GM19455 (cell line): Measurements from ENCODE around the gene SLFN12L.
"Not testable (repeated sequence)": the region's sequence is repeated elsewhere in the genome, so short reads cannot be mapped to it uniquely, and the experiment has no call there.

Source experiments
- ATAC-seq: cut with Tn5 transposase; IDR thresholded peaks from one replicate; pipeline ENCODE4 v1.9.1; 2021; ENCODE audit not compliant: unreplicated experiment

Gene SLFN12L

GRCh38 chr17:35537601-35538141 is at the start of gene SLFN12L:
TSS of gene SLFN12L (minus strand) at chr17:35537678. CDS start at chr17:35522364, 15,314 bp downstream.
- no peak for ATAC-seq

GRCh38 chr17:35586569-35587073 is 49.1 kb upstream of the SLFN12L start:
- peak; percentile 13 for ATAC-seq

GRCh38 chr17:35584061-35584460 is 46.6 kb upstream of the SLFN12L start:
- ATAC-seq: no peak

- no peak for ATAC-seq
Observed at GRCh38 chr17:35578929-35579432, 41.5 kb upstream of the SLFN12L start.

GRCh38 chr17:35578197-35578928 is 40.9 kb upstream of the SLFN12L start, which contains the start of gene PEX12:
TSS of gene PEX12 (minus strand) at chr17:35578571. CDS start at chr17:35578021, 550 bp downstream.
- ATAC-seq: peak; percentile 73

GRCh38 chr17:35577830-35578196 is 40.3 kb upstream of the SLFN12L start:
- no peak for ATAC-seq

- ATAC-seq: no peak
Observed at GRCh38 chr17:35575759-35576158, 38.3 kb upstream of the SLFN12L start.

GRCh38 chr17:35569405-35569804 is 31.9 kb upstream of the SLFN12L start:
- ATAC-seq: no peak

GRCh38 chr17:35568561-35568960 is 31.1 kb upstream of the SLFN12L start:
- ATAC-seq: no peak

GRCh38 chr17:35566968-35567367 is 29.5 kb upstream of the SLFN12L start:
- no peak for ATAC-seq

- ATAC-seq: not testable (repeated sequence)
Observed at GRCh38 chr17:35563181-35563580, 25.7 kb upstream of the SLFN12L start.

- no peak for ATAC-seq
Observed at GRCh38 chr17:35560703-35561102, 23.2 kb upstream of the SLFN12L start, which contains the start of gene SLFN14. TSS of gene SLFN14 (minus strand) at chr17:35560819. CDS start at chr17:35558062, 2,757 bp downstream.

- no peak for ATAC-seq
Observed at GRCh38 chr17:35559495-35560210, 22.2 kb upstream of the SLFN12L start.

GRCh38 chr17:35557353-35557752 is 19.9 kb upstream of the SLFN12L start:
- no peak for ATAC-seq

- ATAC-seq: no peak
Observed at GRCh38 chr17:35555691-35556090, 18.2 kb upstream of the SLFN12L start.

GRCh38 chr17:35554668-35555067 is 17.2 kb upstream of the SLFN12L start:
- ATAC-seq: no peak

GRCh38 chr17:35553310-35553709 is 15.8 kb upstream of the SLFN12L start:
- no peak for ATAC-seq

GRCh38 chr17:35548978-35549377 is 11.5 kb upstream of the SLFN12L start:
- no peak for ATAC-seq

- ATAC-seq: no peak
Observed at GRCh38 chr17:35548208-35548810, 10.8 kb upstream of the SLFN12L start.

- no peak for ATAC-seq
Observed at GRCh38 chr17:35546487-35546886, 9.0 kb upstream of the SLFN12L start.

GRCh38 chr17:35545150-35545549 is 7.7 kb upstream of the SLFN12L start:
- no peak for ATAC-seq
